Ovary (tissue), 3 donors: ENCODE results near the gene TSTD2.

Experiments
- CTCF ChIP-seq, 3 donors: fragments of 450-650 bp in 2 of 3; fragments of 200-600 bp in 1 of 3; IDR thresholded peaks; one replicate each; pipeline versions ENCODE4 v1.5.1 to v1.8.0; 2016 to 2022; ENCODE audit warnings: antibody characterized with exemption in 3 of 3, mild to moderate bottlenecking in 1 of 3
- EP300 ChIP-seq: sonication (generic); formaldehyde crosslinking; IDR thresholded peaks from one replicate; pipeline ENCODE4 v1.6.1; 2017; ENCODE audit warnings: antibody characterized with exemption
- POLR2A ChIP-seq: fragments of 450-650 bp; IDR thresholded peaks from one replicate; pipeline ENCODE4 v1.6.1; 2017; ENCODE audit warnings: antibody characterized with exemption, mild to moderate bottlenecking, moderate library complexity
- donor health status: DM: no; HTN: no; CAD: no.

DNA sequence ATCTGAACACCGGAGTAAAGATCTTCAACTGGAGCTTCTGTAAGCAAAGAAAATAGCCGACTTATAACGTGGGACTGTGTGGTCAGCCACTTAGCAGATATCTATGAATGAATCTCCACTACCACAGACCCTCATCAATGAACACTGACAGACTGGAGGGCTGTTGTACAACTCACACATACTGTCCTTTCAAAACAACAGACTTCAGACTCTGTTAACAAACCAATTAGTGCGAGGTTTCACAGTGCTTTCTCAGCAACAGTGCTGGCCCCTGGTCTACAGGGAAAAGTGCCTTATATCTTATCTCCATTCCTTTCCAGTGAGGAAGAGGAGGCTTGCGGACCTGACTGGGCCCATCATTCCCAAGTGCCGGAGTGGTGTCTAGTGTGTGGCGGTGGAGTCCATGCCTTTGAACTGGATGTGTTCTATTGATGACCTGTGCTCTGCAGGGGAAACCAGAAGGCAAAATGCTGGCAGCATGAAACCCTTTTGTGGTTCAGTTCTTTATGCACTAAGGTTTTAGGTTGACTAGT is 33.8 kb downstream of the TSTD2 start:
- no peak for TF ChIP-seq CTCF (IDR thresholded peaks at IDR 0.05)
- no peak for TF ChIP-seq POLR2A
- no peak for TF ChIP-seq EP300
